Spleen (tissue), 11 donors: ENCODE data around the gene DYTN. TPM values are rescaled to one million over a fixed set of nuclear protein-coding genes. Genes with fewer than 3 reads are reported as not detected.

Experiments
- DNase-seq: peaks from one replicate; pipeline ENCODE4 v3.0.0-alpha.2; 2020
- H3K27ac ChIP-seq, 8 donors: fragments of 200-600 bp; sonication (generic) in 7 of 8; 1 replicate in 4 of 8; 2 replicates in 4 of 8; pipeline versions ENCODE4 v1.5.0 to v1.8.0; 2016 to 2021; ENCODE audit warnings: inconsistent platforms in 4 of 8, mild to moderate bottlenecking in 4 of 8, moderate library complexity in 1 of 8
- H3K27me3 ChIP-seq, 7 donors: fragments of 200-600 bp; sonication (generic) in 6 of 7; replicated peaks in 1 of 7; 1 replicate in 4 of 7; 2 replicates in 3 of 7; pipeline versions ENCODE4 v1.5.0 to v1.8.0; 2016 to 2021; ENCODE audit warnings: inconsistent platforms in 3 of 7, mild to moderate bottlenecking in 1 of 7
- H3K36me3 ChIP-seq, 6 donors: fragments of 200-600 bp; sonication (generic) in 5 of 6; 1 replicate in 4 of 6; 2 replicates in 2 of 6; pipeline versions ENCODE4 v1.5.0 to v1.8.0; 2016 to 2021; ENCODE audit warnings: inconsistent platforms in 2 of 6
- H3K4me1 ChIP-seq, 6 donors: fragments of 200-600 bp; sonication (generic) in 5 of 6; 1 replicate in 3 of 6; 2 replicates in 3 of 6; pipeline versions ENCODE4 v1.5.0 to v1.8.0; 2016 to 2021; ENCODE audit warnings: inconsistent platforms in 3 of 6
- H3K4me3 ChIP-seq, 8 donors: fragments of 200-600 bp; sonication (generic) in 7 of 8; 1 replicate in 4 of 8; 2 replicates in 4 of 8; pipeline versions ENCODE4 v1.5.0 to v1.8.0; 2016 to 2021; ENCODE audit warnings: inconsistent platforms in 4 of 8, mild to moderate bottlenecking in 4 of 8, moderate library complexity in 2 of 8
- H3K9me3 ChIP-seq, 8 donors: fragments of 200-600 bp; sonication (generic) in 7 of 8; 1 replicate in 4 of 8; 2 replicates in 4 of 8; pipeline versions ENCODE4 v1.5.0 to v1.8.0; 2016 to 2021; ENCODE audit warnings: inconsistent platforms in 4 of 8
- POLR2A ChIP-seq, 3 donors: fragments of 450-650 bp; IDR thresholded peaks; one replicate each; pipeline ENCODE4 v1.5.1; 2017; ENCODE audit warnings: antibody characterized with exemption in 3 of 3, mild to moderate bottlenecking in 1 of 3
- POLR2AphosphoS5 ChIP-seq, 3 donors: sonication (generic); formaldehyde crosslinking; IDR thresholded peaks; one replicate each; pipeline ENCODE4 v1.5.1; 2017; ENCODE audit warnings: antibody characterized with exemption in 3 of 3
- WGBS, 5 donors: extraction: QIAGEN DNeasy Blood & Tissue Kit in 3 of 5; methylation state at CpG; one replicate each; pipeline versions ENCODE4 v1.1.5 to v1.1.7; 2013 to 2018; 5-methylcytosine and 5-hydroxymethylcytosine counted together
- intact Hi-C: fragments of 100-400 bp; cut with DNase I; formaldehyde crosslinking; loops from one replicate; pipeline ENCODE4 v1.15.0; 2023; ENCODE audit warnings: low total_unique reads
- polyA plus RNA-seq, 3 donors: library from polyadenylated mRNA; stranded (reverse); fragments of 200-250 nt; gene quantifications; one replicate each; pipeline ENCODE4 v1.2.1, GENCODE V29; 2013
- total RNA-seq, 7 donors: library from RNA; depleted of rRNA in 3 of 7; stranded (reverse); fragments of >200 nt in 3 of 7; fragmentation: NEBNext Ultra II Directional in 4 of 7; extraction: Animal tissue kit (Norgen Biotek cat#: 25700) in 4 of 7; gene quantifications; one replicate each; pipeline versions ENCODE4 v1.1.0 to v1.2.1, GENCODE V29; 2016 to 2021
- TF ChIP-seq, protein P1 (sequence below), 11 experiments: fragments of 200-600 bp in 7 of 11; fragments of 450-650 bp in 4 of 11; sonication (generic) in 4 of 11; IDR thresholded peaks in 8 of 11; conservative IDR thresholded peaks in 3 of 11; 1 replicate in 7 of 11; 2 replicates in 4 of 11; pipeline versions ENCODE4 v1.4.0 to v1.8.0; 2016 to 2021; ENCODE audit warnings: antibody characterized with exemption in 11 of 11, inconsistent platforms in 4 of 11, mild to moderate bottlenecking in 1 of 11
- donor health status: healthy with polysubstance abuse.
- donor health status: DM: no; HTN: no; CAD: no; lungs with moderate emphysema.
- donor health status: DM: no; HTN: no; CAD: no.
- donor health status: Bipolar disorder and iron deficiency.
- donor health status: healthy.
- donor health status: DM: no; HTN: no; CAD: no.
- donor health status: DM: yes; HTN: yes; CAD: no.

DYTN gene
- total and polyA plus RNA-seq, 10 donors: 0.29 TPM; not detected in 9

GRCh38 chr2:206615417-206616089 is 102.6 kb downstream of the DYTN start:
- 75 to 86% (median 81%) methylated on average over 7 of the region's 7 CpGs for WGBS, 5 donors
- no peaks in the 10 kb centered on the region for H3K4me1 ChIP-seq
- no peaks in the 10 kb centered on the region for H3K9me3 ChIP-seq
- peaks cover 0 to 3% (median 0%) of the 10 kb centered on the region in 7 donors for H3K27me3 ChIP-seq
- H3K27ac ChIP-seq: no peak overlapping the region
- DNase-seq: no peak
- intact Hi-C loops: no loop called here
- TF ChIP-seq, protein P1, sequence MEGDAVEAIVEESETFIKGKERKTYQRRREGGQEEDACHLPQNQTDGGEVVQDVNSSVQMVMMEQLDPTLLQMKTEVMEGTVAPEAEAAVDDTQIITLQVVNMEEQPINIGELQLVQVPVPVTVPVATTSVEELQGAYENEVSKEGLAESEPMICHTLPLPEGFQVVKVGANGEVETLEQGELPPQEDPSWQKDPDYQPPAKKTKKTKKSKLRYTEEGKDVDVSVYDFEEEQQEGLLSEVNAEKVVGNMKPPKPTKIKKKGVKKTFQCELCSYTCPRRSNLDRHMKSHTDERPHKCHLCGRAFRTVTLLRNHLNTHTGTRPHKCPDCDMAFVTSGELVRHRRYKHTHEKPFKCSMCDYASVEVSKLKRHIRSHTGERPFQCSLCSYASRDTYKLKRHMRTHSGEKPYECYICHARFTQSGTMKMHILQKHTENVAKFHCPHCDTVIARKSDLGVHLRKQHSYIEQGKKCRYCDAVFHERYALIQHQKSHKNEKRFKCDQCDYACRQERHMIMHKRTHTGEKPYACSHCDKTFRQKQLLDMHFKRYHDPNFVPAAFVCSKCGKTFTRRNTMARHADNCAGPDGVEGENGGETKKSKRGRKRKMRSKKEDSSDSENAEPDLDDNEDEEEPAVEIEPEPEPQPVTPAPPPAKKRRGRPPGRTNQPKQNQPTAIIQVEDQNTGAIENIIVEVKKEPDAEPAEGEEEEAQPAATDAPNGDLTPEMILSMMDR (IDR thresholded peaks at IDR 0.05 in 8 of 11, conservative IDR thresholded peaks at IDR 0.05 in 3 of 11): no peak
- TF ChIP-seq POLR2AphosphoS5 (IDR thresholded peaks at IDR 0.05) (no peak), POLR2A (IDR thresholded peaks at IDR 0.05) (no peak)
- H3K4me3 ChIP-seq: no peak overlapping the region
- no peaks in the 10 kb centered on the region for H3K36me3 ChIP-seq

DNA sequence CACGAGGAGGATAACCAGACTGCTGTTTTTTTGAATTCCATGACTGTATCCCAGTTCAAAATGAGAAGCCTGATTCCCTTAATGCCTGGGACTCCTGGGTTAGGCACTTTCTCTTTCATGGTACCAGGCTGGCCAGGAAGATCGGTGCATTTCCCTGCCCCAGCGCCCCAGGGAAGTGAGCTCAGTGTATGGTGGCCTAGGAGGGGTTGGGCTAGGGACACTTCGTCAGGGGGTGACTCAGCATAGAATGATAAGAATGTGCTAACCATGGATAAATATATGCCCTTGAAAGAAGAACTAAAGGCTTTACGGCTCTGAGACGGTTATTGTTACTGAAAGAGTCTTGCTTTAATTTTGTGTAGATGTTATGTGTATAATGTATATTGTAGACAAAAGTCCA is 103.4 kb downstream of the DYTN start:
- Histone ChIP-seq H3K4me1 (no peaks in the 10 kb centered on the region), H3K36me3 (no peaks in the 10 kb centered on the region), H3K27ac (no peak overlapping the region), H3K4me3 (no peak overlapping the region), H3K9me3 (no peaks in the 10 kb centered on the region), H3K27me3 (peaks cover 0 to 3% (median 0%) of the 10 kb centered on the region in 7 donors)
- TF ChIP-seq POLR2AphosphoS5 (IDR thresholded peaks at IDR 0.05) (no peak), POLR2A (IDR thresholded peaks at IDR 0.05) (no peak)
- TF ChIP-seq, protein P1 (IDR thresholded peaks at IDR 0.05 in 8 of 11, conservative IDR thresholded peaks at IDR 0.05 in 3 of 11): no peak
- DNase-seq: no peak
- intact Hi-C loops: no loop called here
- 76 to 86% (median 80%) methylated on average over 6 of the region's 6 CpGs for WGBS, 5 donors

GRCh38 chr2:206611736-206612135 is 106.5 kb downstream of the DYTN start:
- no peaks in the 10 kb centered on the region for H3K9me3 ChIP-seq
- no peaks in the 10 kb centered on the region for H3K36me3 ChIP-seq
- H3K27ac ChIP-seq: no peak overlapping the region
- no peaks in the 10 kb centered on the region for H3K4me1 ChIP-seq
- WGBS, 5 donors: 68 to 83% (median 74%) methylated on average over 3 of the region's 3 CpGs
- H3K27me3 ChIP-seq: peaks cover 0 to 1% (median 0%) of the 10 kb centered on the region in 7 donors
- no peak for DNase-seq
- TF ChIP-seq, protein P1 (IDR thresholded peaks at IDR 0.05 in 8 of 11, conservative IDR thresholded peaks at IDR 0.05 in 3 of 11): no peak
- TF ChIP-seq POLR2AphosphoS5 (IDR thresholded peaks at IDR 0.05): no peak
- no peak for TF ChIP-seq POLR2A (IDR thresholded peaks at IDR 0.05)
- intact Hi-C loops: no loop called here
- H3K4me3 ChIP-seq: no peak overlapping the region

GRCh38 chr2:206611191-206611590 is 107.0 kb downstream of the DYTN start:
- no peaks in the 10 kb centered on the region for H3K9me3 ChIP-seq
- no peaks in the 10 kb centered on the region for H3K27me3 ChIP-seq
- H3K4me1 ChIP-seq: no peaks in the 10 kb centered on the region
- H3K36me3 ChIP-seq: no peaks in the 10 kb centered on the region
- WGBS, 5 donors: 90 to 98% (median 94%) methylated on average over 6 of the region's 6 CpGs
- intact Hi-C loops: no loop called here
- H3K4me3 ChIP-seq: no peak overlapping the region
- no peak for TF ChIP-seq POLR2A (IDR thresholded peaks at IDR 0.05)
- TF ChIP-seq POLR2AphosphoS5 (IDR thresholded peaks at IDR 0.05): no peak
- TF ChIP-seq, protein P1 (IDR thresholded peaks at IDR 0.05 in 8 of 11, conservative IDR thresholded peaks at IDR 0.05 in 3 of 11): no peak
- no peak overlapping the region for H3K27ac ChIP-seq
- no peak for DNase-seq
